T-helper 2 cell treated with Interferon-gamma antibody and Interleukin-4, amounts not matched to agents 5 μg/mL and 100 μg/mL, for 36 hours (primary cell): Measurements from ENCODE around the gene DLEC1.

Experiments
- DNase-seq: peaks from one replicate; pipeline ENCODE4 v3.0.0; 2021; ENCODE audit warnings: low spot score
- H3K27ac Mint-ChIP-seq: one replicate; pipeline ENCODE4 v1.8.0; 2021; ENCODE audit warnings: mild to moderate bottlenecking, mixed read lengths
- H3K27me3 Mint-ChIP-seq: one replicate; pipeline ENCODE4 v1.8.0; 2021; ENCODE audit warnings: low read depth, mixed read lengths
- H3K36me3 Mint-ChIP-seq: one replicate; pipeline ENCODE4 v1.8.0; 2021; ENCODE audit warnings: low read depth, mixed read lengths
- H3K4me1 Mint-ChIP-seq: one replicate; pipeline ENCODE4 v1.8.0; 2021; ENCODE audit warnings: low read depth, mixed read lengths
- H3K4me3 Mint-ChIP-seq: one replicate; pipeline ENCODE4 v1.8.0; 2022; ENCODE audit warnings: mild to moderate bottlenecking, moderate library complexity, mixed read lengths
- H3K9me3 Mint-ChIP-seq: one replicate; pipeline ENCODE4 v1.8.0; 2021; ENCODE audit warnings: mixed read lengths

Gene DLEC1

DNA sequence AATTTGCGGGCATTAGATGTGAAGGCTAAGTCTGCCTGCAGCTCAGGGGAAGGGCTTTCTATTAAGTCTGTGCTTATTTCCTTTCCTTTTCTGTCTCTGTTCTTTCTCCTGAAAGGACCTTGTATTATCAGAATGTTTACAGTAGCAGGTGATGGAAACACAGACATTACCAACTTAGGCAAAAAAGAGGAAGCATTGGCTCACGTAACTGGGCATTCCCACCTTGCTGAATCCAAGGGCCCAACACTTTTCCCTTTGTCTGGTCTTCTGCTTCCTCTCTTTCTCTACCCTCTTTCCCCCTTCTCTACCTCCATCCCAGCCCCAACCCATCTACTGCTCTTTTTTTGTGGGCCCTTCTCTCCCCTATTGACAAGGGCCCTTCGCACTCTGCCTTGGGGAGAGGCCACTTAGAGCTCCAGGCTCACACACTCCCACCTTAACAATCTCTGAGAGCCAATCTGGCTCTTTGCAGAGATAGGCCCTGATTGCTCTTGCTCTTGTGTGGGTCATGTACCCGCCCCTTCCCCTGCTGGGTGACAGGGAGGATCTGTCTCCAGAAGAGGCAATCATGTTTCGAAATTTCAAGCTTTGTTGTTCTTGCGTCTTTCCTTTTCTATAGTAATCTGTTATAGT lies 62.9 kb downstream of the DLEC1 start:
- Mint-ChIP-seq H3K27me3 (peaks cover 28% of the 10 kb centered on the region), H3K36me3 (no peaks in the 10 kb centered on the region), H3K4me3 (no peak overlapping the region), H3K27ac (no peak overlapping the region), H3K9me3 (peaks cover 9% of the 10 kb centered on the region), H3K4me1 (no peaks in the 10 kb centered on the region)
- DNase-seq = no peak

DNA sequence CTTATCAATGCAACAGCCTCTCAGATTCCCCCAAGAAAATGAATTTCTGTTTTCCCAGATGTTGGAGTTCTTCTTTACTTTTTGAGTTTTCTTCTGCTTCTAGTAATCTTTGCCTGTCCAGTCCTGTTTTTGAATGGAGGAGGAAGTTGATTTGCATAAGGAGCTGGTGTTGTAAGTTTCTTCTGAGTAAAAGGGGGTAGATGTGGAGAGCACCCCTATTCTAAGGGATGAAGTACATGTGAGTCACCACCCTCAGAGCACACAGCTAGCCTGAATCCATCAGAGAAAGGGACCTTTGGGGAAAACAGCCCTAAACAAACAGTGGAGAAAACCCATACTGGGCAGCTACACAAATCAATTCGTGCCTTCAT lies 63.4 kb downstream of the DLEC1 start:
- no peak for DNase-seq
- Mint-ChIP-seq H3K36me3 (no peaks in the 10 kb centered on the region), H3K27me3 (peaks cover 28% of the 10 kb centered on the region), H3K4me1 (no peaks in the 10 kb centered on the region), H3K4me3 (no peak overlapping the region), H3K27ac (no peak overlapping the region), H3K9me3 (peaks cover 9% of the 10 kb centered on the region)

DNA sequence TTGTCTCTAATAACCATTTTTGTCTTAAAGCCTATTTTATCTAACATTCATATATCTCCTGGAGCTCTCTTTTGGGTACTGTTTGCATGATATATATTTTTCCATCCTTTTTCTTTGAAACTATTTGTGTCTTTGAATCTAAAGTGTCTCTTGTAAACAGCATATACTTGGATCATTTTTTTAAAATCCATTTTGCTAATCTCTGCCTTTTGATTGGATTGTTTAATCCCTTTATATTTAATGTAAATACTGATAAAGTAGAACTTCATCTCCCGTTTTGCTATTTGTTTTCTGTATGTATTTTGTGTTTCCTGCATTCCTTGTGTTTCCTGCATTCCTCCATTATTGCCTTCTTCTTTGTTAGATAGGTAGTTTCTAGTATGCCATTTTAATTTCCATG lies 66.5 kb downstream of the DLEC1 start:
- Mint-ChIP-seq H3K4me1 (no peaks in the 10 kb centered on the region), H3K9me3 (peaks cover 9% of the 10 kb centered on the region), H3K27me3 (peaks cover 28% of the 10 kb centered on the region), H3K27ac (no peak overlapping the region), H3K4me3 (no peak overlapping the region), H3K36me3 (no peaks in the 10 kb centered on the region)
- no peak for DNase-seq

DNA sequence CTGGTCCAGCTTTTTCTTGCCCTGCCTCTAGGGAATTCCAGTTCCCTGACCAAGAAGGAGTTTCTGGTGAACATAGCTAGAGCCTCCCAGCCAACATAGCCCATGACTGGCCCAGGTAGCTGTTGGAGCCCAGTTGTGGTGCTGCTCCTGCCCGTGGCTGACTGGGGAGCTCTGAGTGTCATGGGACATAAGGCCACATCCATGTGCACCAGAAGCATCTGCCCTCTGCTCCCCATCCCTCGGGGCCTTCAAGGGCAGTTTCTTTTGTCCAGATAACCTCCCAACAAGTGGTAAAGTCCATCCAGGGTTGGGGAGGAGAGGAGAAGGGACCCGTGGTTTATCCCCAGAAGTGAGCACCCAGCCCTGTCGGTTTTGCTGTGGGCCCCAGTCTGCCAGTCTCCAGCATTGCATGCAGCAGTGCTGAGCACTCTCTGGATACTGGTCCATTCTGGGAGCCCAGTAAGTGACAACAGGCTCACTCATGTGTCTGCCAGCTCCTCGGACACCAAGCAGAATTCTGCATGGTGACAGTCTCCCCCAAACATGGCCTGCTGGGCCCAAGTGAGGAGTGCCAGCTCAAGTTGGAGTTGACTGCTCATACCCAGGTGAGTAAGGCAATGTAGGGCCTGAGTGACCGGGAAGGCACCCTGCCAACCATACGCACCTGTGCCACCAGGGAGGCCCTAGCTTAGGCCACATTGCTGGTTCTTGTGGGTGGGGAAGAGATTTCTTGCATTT lies 69.1 kb downstream of the DLEC1 start:
- H3K4me3 Mint-ChIP-seq = no peak overlapping the region
- H3K36me3 Mint-ChIP-seq = no peaks in the 10 kb centered on the region
- no peak for DNase-seq
- H3K27ac Mint-ChIP-seq = no peak overlapping the region
- no peaks in the 10 kb centered on the region for H3K4me1 Mint-ChIP-seq
- peaks cover 16% of the 10 kb centered on the region for H3K27me3 Mint-ChIP-seq
- peaks cover 9% of the 10 kb centered on the region for H3K9me3 Mint-ChIP-seq

DNA sequence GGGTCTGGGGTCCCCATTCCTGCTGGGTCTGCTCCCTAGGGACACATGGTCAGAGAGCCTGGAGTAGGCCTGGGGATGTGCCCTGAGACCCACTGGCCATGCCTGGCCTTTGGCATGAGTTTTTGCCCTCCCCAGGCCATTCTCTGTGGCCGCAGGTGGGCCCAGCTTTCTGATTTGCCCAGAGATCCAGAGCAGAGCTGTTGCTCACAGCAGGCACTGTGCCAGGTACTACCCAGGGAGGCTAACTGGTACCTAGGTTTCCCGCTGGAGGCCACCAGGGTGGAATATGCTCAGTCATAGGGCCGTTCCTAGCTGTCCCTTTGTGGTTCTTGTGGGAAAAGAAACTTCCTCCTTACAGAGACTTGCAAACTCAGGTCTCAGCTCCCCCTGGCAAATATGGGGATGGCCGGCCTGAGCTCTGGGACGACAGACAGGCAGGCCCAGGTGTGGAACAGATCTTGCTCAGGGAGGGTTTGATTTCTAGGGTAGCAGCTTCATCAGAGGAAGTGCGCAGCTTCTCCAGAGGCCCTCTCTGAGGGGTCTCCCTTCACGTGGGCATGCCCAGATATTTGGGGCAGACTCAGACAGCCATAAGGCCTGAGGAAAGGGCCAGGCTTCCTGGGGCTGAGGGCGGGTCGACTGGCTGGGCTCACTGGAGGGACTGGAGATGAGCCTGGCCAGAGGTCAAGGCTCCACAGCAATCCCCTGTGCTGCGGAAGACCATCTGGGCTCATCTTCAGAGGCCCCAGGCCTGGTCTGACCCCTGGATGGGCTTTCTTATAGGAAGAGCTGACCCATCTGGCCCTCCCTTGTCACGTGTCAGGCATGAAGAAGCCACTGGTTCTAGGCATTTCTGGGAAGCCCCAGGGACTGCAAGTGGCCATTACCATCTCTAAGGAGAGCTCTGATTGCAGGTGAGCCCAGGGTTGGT lies 69.9 kb downstream of the DLEC1 start:
- H3K4me3 Mint-ChIP-seq = no peak overlapping the region
- peaks cover 11% of the 10 kb centered on the region for H3K27me3 Mint-ChIP-seq
- no peaks in the 10 kb centered on the region for H3K36me3 Mint-ChIP-seq
- DNase-seq = no peak
- H3K4me1 Mint-ChIP-seq = no peaks in the 10 kb centered on the region
- H3K27ac Mint-ChIP-seq = no peak overlapping the region
- H3K9me3 Mint-ChIP-seq = peaks cover 9% of the 10 kb centered on the region

DNA sequence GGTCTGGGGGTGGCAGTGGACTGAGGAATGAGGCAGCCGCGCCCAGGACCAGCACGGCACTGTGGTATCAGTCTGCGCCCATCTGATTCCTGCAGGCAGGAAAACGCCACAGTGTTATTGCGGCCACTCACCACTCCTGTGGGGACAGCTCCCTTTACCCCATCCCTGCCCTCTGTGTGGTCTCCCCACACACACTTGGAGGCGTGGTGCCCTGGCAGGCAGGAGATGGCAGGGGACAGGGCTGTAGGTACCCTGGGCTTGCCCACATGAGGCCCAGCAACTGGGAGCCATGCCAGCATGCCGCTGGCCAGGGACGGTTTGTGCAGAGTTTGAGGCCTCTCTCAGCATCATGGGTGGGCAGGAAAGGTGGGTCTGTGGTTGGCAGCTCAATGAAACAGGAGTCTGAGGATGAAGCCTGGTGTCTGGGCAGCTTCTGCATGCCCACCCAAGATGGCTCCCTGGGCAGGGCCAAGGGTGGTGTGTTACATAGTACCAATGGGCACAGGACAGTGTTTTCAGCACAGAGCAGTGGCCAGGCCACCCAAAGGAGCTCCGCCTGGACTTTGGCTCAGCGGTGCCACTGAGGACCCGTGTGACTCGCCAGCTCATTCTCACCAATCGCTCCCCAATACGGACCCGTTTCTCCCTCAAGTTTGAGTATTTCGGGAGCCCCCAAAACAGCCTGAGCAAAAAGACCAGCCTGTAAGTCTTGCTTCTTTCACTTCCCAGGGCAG lies 70.7 kb downstream of the DLEC1 start:
- Mint-ChIP-seq H3K4me3 (no peak overlapping the region), H3K9me3 (peaks cover 9% of the 10 kb centered on the region), H3K36me3 (no peaks in the 10 kb centered on the region), H3K27me3 (peaks cover 7% of the 10 kb centered on the region), H3K4me1 (no peaks in the 10 kb centered on the region), H3K27ac (no peak overlapping the region)
- DNase-seq = no peak

DNA sequence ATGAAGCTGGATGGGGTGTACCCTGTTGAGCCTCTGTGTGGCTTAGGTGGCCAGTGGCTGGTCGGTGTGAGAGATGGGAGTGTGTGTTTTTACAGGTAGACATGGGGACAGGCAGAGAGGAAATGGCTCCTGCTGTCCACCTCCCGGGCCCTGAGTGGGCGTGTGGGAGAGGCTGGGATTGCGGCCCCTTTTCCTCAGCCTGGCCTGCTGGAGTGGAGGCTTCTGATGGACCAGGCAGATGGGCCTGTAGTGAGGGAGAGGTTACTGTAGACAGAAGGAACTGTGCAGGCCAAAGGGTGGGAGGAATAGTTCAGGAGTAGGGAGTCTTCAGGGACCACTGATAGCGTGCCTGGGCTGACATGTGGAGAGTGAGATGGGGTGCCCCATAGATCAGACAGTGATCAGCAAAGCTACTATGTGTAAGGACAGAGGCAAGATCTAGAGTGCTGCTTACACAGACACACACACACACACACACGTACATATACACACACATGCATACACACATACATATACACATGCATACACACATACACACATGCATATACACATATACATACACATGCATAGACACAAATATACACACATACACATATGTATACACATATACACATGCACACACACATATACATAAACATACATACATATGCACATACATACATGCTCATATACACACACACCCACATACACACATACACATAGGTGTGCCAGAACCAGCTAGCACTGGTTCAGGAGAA lies 71.5 kb downstream of the DLEC1 start:
- Mint-ChIP-seq H3K9me3 (peaks cover 4% of the 10 kb centered on the region), H3K27me3 (peaks cover 5% of the 10 kb centered on the region), H3K4me3 (no peak overlapping the region), H3K27ac (no peak overlapping the region), H3K36me3 (no peaks in the 10 kb centered on the region), H3K4me1 (no peaks in the 10 kb centered on the region)
- no peak for DNase-seq

DNA sequence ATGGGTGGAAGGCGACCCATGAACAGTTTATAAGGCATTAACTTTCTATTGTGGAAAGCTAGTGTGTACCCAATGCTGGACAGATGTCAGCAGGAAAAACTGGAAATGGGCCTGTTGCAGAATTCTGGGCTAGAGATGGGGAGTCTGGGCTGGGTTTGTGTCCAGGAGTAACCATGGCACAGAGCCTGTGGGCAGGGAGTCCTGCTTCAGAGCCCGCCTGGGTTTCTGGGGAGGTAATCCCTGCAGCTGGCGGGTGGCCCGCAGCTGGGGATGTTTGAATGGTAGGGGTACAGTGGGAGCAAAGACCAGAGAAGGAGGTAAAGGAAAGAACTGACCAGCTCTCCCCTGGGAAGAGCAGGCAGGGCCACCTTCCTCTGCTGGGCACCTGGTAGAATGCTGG lies 72.2 kb downstream of the DLEC1 start:
- H3K27me3 Mint-ChIP-seq = peaks cover 2% of the 10 kb centered on the region
- H3K27ac Mint-ChIP-seq = no peak overlapping the region
- no peak for DNase-seq
- H3K4me3 Mint-ChIP-seq = no peak overlapping the region
- H3K4me1 Mint-ChIP-seq = no peaks in the 10 kb centered on the region
- H3K9me3 Mint-ChIP-seq = no peaks in the 10 kb centered on the region
- no peaks in the 10 kb centered on the region for H3K36me3 Mint-ChIP-seq

DNA sequence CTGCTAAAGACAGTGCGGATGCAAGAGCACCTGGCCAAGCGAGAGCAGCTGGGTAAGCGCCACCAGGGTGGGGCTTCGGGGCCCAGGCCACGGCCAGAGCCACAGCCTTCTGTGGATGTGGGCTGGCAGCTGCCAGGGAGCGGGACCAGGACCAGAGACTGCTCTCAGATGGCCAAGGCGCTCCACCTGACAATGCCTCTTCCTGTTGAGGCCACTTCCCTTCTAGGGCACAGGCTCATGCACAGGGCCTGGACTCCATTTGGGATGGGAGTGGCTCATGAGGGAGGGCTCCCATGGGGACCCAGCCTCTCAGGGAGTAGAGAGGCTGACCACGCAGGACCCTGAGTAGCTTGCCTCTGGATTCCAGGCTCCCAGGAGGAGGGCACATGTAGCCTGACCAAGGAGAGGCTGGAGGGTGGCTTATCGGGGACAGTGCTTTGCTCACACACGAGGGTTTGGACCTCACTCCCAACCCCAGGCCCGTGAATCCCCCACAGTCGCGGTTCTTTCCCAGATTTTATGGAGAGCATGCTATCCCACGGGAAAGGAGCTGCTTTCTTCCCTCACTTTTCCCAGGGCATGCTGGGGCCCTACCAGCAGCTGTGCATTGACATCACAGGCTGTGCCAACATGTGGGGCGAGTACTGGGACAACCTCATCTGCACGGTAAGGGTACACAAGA lies 72.8 kb downstream of the DLEC1 start:
- no peak overlapping the region for H3K4me3 Mint-ChIP-seq
- peaks cover under 1% of the 10 kb centered on the region for H3K27me3 Mint-ChIP-seq
- H3K4me1 Mint-ChIP-seq = no peaks in the 10 kb centered on the region
- no peak for DNase-seq
- H3K27ac Mint-ChIP-seq = no peak overlapping the region
- no peaks in the 10 kb centered on the region for H3K36me3 Mint-ChIP-seq
- H3K9me3 Mint-ChIP-seq = no peaks in the 10 kb centered on the region

DNA sequence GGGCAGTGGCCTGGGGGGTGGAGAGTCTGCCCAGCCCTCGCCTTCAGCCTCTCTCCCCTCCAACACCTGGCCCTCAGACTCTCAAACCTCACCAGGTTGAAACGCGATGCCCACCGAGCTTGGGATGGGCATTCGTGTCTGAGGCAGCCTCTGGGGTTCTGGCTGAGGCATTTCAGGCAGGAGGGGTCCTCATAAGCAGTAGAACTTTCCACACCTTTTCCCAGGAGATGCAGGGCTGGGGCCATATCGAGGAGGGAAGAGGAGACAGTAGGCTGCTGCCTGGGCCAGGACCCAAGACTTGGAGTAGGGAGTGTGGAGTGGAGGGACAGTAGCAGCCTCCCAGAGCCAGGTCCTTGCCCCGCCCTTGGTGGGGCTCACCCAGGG lies 73.4 kb downstream of the DLEC1 start:
- H3K36me3 Mint-ChIP-seq = no peaks in the 10 kb centered on the region
- no peaks in the 10 kb centered on the region for H3K4me1 Mint-ChIP-seq
- DNase-seq = no peak
- H3K4me3 Mint-ChIP-seq = no peak overlapping the region
- H3K27ac Mint-ChIP-seq = no peak overlapping the region
- no peaks in the 10 kb centered on the region for H3K27me3 Mint-ChIP-seq
- H3K9me3 Mint-ChIP-seq = no peaks in the 10 kb centered on the region

DNA sequence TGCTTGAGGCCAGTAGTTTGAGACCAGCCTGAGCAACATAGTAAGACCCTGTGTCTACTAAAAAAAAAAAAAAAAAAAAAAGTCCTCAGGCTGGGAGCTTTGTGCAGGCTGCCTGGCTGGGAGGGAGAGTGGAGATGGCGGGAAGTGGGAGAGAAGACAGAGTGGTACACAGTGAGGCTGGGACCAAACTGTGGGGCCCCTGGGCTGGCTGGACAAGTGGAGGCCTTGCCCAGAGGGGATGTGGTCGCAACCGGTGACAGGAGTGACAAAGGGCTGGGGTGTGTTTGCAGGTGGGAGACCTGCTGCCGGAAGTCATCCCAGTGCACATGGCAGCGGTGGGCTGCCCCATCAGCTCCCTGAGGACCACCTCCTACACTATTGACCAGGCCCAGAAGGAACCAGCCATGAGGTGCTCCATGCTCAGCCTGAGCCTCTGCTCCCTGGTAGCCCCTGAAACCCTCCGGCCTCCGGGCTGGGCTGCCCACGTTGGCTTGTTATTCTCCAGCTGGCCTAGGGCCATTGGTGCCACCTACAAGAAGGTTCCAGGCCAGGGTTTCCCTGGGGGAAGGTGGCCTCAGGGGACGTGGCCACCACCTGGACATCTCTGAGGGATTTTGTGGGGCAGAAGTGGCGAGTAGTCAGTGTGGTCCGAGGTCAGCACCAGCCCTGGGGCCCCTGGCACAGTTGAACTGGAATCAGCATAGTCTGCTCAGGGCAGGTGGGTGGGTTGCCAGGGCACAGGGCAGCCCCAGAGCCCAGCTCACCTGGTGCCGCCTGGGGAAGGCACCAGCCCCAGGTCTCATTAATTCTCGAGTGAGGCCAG lies 75.3 kb downstream of the DLEC1 start:
- no peak overlapping the region for H3K27ac Mint-ChIP-seq
- no peaks in the 10 kb centered on the region for H3K9me3 Mint-ChIP-seq
- H3K27me3 Mint-ChIP-seq = no peaks in the 10 kb centered on the region
- peaks cover under 1% of the 10 kb centered on the region for H3K36me3 Mint-ChIP-seq
- no peak overlapping the region for H3K4me3 Mint-ChIP-seq
- no peak for DNase-seq
- peaks cover 3% of the 10 kb centered on the region for H3K4me1 Mint-ChIP-seq

DNA sequence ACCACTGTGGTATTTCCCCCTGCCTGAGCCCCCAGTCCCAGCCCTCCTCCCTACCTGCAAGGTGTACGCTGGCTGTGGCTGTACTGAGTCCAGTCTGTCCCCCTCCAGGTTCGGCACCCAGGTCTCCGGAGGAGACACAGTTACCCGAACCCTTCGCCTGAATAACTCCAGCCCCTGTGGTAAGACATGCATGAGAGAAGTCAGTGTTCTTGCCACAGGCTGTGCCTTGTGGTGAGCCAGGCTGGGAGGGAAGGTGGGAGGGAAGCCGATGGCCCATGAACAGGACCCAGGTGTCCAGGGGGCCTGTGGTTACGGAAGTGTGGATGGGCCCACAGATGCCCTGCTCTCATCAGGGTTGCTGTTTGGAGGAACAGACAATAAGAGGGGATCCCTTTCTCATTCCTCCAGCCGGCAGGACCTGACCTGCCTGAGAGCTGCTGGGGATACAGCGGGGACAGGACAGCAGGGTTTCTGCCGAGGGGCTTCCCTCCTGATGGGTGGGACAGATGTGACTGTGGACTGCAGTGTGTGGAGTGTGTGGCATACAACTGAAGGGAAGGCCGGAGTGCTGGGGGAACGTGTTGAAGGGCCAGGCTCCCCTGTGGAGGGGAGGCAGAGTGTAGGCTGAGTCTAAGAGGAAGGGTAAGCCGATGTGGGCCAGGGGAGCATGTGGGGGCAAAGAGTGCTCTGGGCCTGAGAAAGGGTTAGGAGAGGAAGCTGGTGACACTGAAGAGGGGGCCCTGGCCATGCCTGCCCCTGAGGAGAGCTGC lies 76.1 kb downstream of the DLEC1 start:
- H3K4me1 Mint-ChIP-seq = peaks cover 3% of the 10 kb centered on the region
- H3K36me3 Mint-ChIP-seq = peaks cover 3% of the 10 kb centered on the region
- H3K9me3 Mint-ChIP-seq = no peaks in the 10 kb centered on the region
- no peak for DNase-seq
- no peak overlapping the region for H3K4me3 Mint-ChIP-seq
- H3K27me3 Mint-ChIP-seq = no peaks in the 10 kb centered on the region
- H3K27ac Mint-ChIP-seq = no peak overlapping the region
